ENCODE results near the gene SLC17A3.

The SLC17A3 gene

GRCh38 chr6:25882051-25882496 lies 8.0 kb upstream of the SLC17A3 start:
- H2BK5ac ChIP-seq (ENCODE audit: low read length) = no peak overlapping the region
- H3K27ac ChIP-seq (ENCODE audit: low read depth, low read length) = no peak overlapping the region
- H4K5ac ChIP-seq (ENCODE audit: low read length) = no peak overlapping the region
- no CpG with 5 or more reads among the region's 28 CpGs for WGBS (ENCODE audit: extremely low coverage, insufficient coverage, low lambda C conversion rate)
- no peak overlapping the region for H3K4me2 ChIP-seq (ENCODE audit: low read length)
- H2BK15ac ChIP-seq (replicated peaks; ENCODE audit: low read depth) = no peak overlapping the region
- no peak overlapping the region for H3K23ac ChIP-seq (ENCODE audit: low read length)
- no peaks in the 10 kb centered on the region for H3K27me3 ChIP-seq (ENCODE audit: insufficient read depth, low read length, poor library complexity)
- no peak overlapping the region for H3K18ac ChIP-seq (ENCODE audit: low read length)
- H3K4ac ChIP-seq (ENCODE audit: low read depth, low read length) = no peak overlapping the region
- H3K56ac ChIP-seq (ENCODE audit: low read length) = no peak overlapping the region
- no peaks in the 10 kb centered on the region for H3K79me1 ChIP-seq (ENCODE audit: low read length)
- H3K4me3 ChIP-seq (ENCODE audit: low read length) = no peak overlapping the region
- H2BK120ac ChIP-seq (ENCODE audit: low read depth, low read length) = no peak overlapping the region
- H3K79me2 ChIP-seq (ENCODE audit: control insufficient read depth, insufficient read depth, low read length) = no peaks in the 10 kb centered on the region
- no peak overlapping the region for H2AK5ac ChIP-seq (ENCODE audit: low read length)
- H3K9ac ChIP-seq (ENCODE audit: low read length) = no peak overlapping the region
- H4K8ac ChIP-seq (ENCODE audit: low read depth, low read length) = no peak overlapping the region
- DNase-seq = peak; percentile 83
- no peaks in the 10 kb centered on the region for H3K36me3 ChIP-seq (ENCODE audit: control insufficient read depth, insufficient read depth, low read length)
- H3K4me1 ChIP-seq (ENCODE audit: control insufficient read depth, low read depth, low read length) = no peaks in the 10 kb centered on the region

GRCh38 chr6:25880601-25881000 lies 6.6 kb upstream of the SLC17A3 start:
- Histone ChIP-seq H2BK15ac (replicated peaks; ENCODE audit: low read depth) (no peak overlapping the region), H2AK5ac (ENCODE audit: low read length) (no peak overlapping the region), H3K4me2 (ENCODE audit: low read length) (no peak overlapping the region), H3K4ac (ENCODE audit: low read depth, low read length) (no peak overlapping the region), H2BK5ac (ENCODE audit: low read length) (no peak overlapping the region), H3K36me3 (ENCODE audit: control insufficient read depth, insufficient read depth, low read length) (no peaks in the 10 kb centered on the region), H3K79me2 (ENCODE audit: control insufficient read depth, insufficient read depth, low read length) (no peaks in the 10 kb centered on the region), H3K27ac (ENCODE audit: low read depth, low read length) (no peak overlapping the region), H4K5ac (ENCODE audit: low read length) (no peak overlapping the region), H3K18ac (ENCODE audit: low read length) (no peak overlapping the region), H3K56ac (ENCODE audit: low read length) (no peak overlapping the region), H2BK120ac (ENCODE audit: low read depth, low read length) (no peak overlapping the region), H3K9ac (ENCODE audit: low read length) (no peak overlapping the region), H3K4me3 (ENCODE audit: low read length) (no peak overlapping the region), H3K23ac (ENCODE audit: low read length) (no peak overlapping the region), H3K79me1 (ENCODE audit: low read length) (no peaks in the 10 kb centered on the region), H4K8ac (ENCODE audit: low read depth, low read length) (no peak overlapping the region), H3K27me3 (ENCODE audit: insufficient read depth, low read length, poor library complexity) (no peaks in the 10 kb centered on the region), H3K4me1 (ENCODE audit: control insufficient read depth, low read depth, low read length) (no peaks in the 10 kb centered on the region)
- no CpG with 5 or more reads among the region's 4 CpGs for WGBS (ENCODE audit: extremely low coverage, insufficient coverage, low lambda C conversion rate)
- no peak for DNase-seq

- Histone ChIP-seq H3K79me1 (ENCODE audit: low read length) (no peaks in the 10 kb centered on the region), H3K23ac (ENCODE audit: low read length) (no peak overlapping the region), H3K4ac (ENCODE audit: low read depth, low read length) (no peak overlapping the region), H3K79me2 (ENCODE audit: control insufficient read depth, insufficient read depth, low read length) (no peaks in the 10 kb centered on the region), H3K27me3 (ENCODE audit: insufficient read depth, low read length, poor library complexity) (no peaks in the 10 kb centered on the region), H4K8ac (ENCODE audit: low read depth, low read length) (no peak overlapping the region), H2BK15ac (replicated peaks; ENCODE audit: low read depth) (no peak overlapping the region), H3K4me2 (ENCODE audit: low read length) (no peak overlapping the region), H2BK5ac (ENCODE audit: low read length) (no peak overlapping the region), H3K56ac (ENCODE audit: low read length) (no peak overlapping the region), H2AK5ac (ENCODE audit: low read length) (no peak overlapping the region), H3K27ac (ENCODE audit: low read depth, low read length) (no peak overlapping the region), H3K18ac (ENCODE audit: low read length) (no peak overlapping the region), H3K4me1 (ENCODE audit: control insufficient read depth, low read depth, low read length) (no peaks in the 10 kb centered on the region), H3K4me3 (ENCODE audit: low read length) (no peak overlapping the region), H2BK120ac (ENCODE audit: low read depth, low read length) (no peak overlapping the region), H3K9ac (ENCODE audit: low read length) (no peak overlapping the region), H4K5ac (ENCODE audit: low read length) (no peak overlapping the region), H3K36me3 (ENCODE audit: control insufficient read depth, insufficient read depth, low read length) (no peaks in the 10 kb centered on the region)
- DNase-seq = no peak
- WGBS (ENCODE audit: extremely low coverage, insufficient coverage, low lambda C conversion rate) = no CpG with 5 or more reads among the region's 2 CpGs
Measured at GRCh38 chr6:25878721-25879322, 4.8 kb upstream of the SLC17A3 start.

DNA sequence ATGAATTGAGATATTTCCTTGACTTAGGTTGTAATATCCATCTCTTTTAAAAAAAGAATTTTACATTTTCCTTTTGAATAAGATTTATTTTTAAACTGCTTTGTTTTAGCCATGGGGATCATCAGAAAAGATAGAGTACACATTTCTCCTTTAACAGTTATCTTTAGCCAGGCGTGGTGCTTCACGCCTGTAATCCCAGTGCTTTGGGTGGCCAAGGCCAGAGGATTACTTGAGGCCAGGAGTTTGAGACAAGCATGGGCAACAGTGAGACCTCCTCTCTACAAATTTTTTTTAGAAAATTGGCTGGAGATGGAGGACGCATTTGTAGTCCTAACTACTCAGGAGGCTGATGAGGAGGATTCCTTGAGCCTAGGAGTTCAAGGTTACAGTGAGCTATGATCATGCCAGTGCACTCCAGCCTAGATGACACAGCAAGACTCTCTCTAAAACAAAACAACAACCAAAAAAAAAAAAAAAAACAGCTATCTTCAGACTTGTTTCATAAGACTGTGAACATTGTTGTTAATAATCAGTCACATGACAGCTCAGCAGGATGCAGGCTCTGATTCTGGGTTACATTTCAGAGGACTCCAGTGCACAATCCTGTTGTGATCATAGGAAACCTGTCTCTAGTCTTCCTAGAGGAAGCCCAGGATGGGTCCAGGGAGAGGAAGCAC lies 2.0 kb upstream of the SLC17A3 start:
- WGBS (ENCODE audit: extremely low coverage, insufficient coverage, low lambda C conversion rate) = no CpG with 5 or more reads among the region's 3 CpGs
- H3K18ac ChIP-seq (ENCODE audit: low read length) = no peak overlapping the region
- no peak overlapping the region for H3K4me3 ChIP-seq (ENCODE audit: low read length)
- no peak overlapping the region for H3K9ac ChIP-seq (ENCODE audit: low read length)
- no peak overlapping the region for H2BK15ac ChIP-seq (replicated peaks; ENCODE audit: low read depth)
- no peak overlapping the region for H4K5ac ChIP-seq (ENCODE audit: low read length)
- no peak overlapping the region for H4K8ac ChIP-seq (ENCODE audit: low read depth, low read length)
- H2BK5ac ChIP-seq (ENCODE audit: low read length) = no peak overlapping the region
- H3K27me3 ChIP-seq (ENCODE audit: insufficient read depth, low read length, poor library complexity) = no peaks in the 10 kb centered on the region
- H3K79me2 ChIP-seq (ENCODE audit: control insufficient read depth, insufficient read depth, low read length) = no peaks in the 10 kb centered on the region
- no peak overlapping the region for H3K23ac ChIP-seq (ENCODE audit: low read length)
- no peak overlapping the region for H3K56ac ChIP-seq (ENCODE audit: low read length)
- H3K27ac ChIP-seq (ENCODE audit: low read depth, low read length) = no peak overlapping the region
- no peak overlapping the region for H2AK5ac ChIP-seq (ENCODE audit: low read length)
- no peaks in the 10 kb centered on the region for H3K36me3 ChIP-seq (ENCODE audit: control insufficient read depth, insufficient read depth, low read length)
- no peak overlapping the region for H3K4ac ChIP-seq (ENCODE audit: low read depth, low read length)
- no peaks in the 10 kb centered on the region for H3K4me1 ChIP-seq (ENCODE audit: control insufficient read depth, low read depth, low read length)
- H3K4me2 ChIP-seq (ENCODE audit: low read length) = no peak overlapping the region
- no peak overlapping the region for H2BK120ac ChIP-seq (ENCODE audit: low read depth, low read length)
- H3K79me1 ChIP-seq (ENCODE audit: low read length) = no peaks in the 10 kb centered on the region
- DNase-seq = no peak

GRCh38 chr6:25875563-25875905 lies 1.5 kb upstream of the SLC17A3 start:
- no peak overlapping the region for H3K23ac ChIP-seq (ENCODE audit: low read length)
- H3K18ac ChIP-seq (ENCODE audit: low read length) = no peak overlapping the region
- H3K56ac ChIP-seq (ENCODE audit: low read length) = no peak overlapping the region
- no peaks in the 10 kb centered on the region for H3K4me1 ChIP-seq (ENCODE audit: control insufficient read depth, low read depth, low read length)
- H2AK5ac ChIP-seq (ENCODE audit: low read length) = no peak overlapping the region
- no peak for DNase-seq
- WGBS (ENCODE audit: extremely low coverage, insufficient coverage, low lambda C conversion rate) = no CpG with 5 or more reads among the region's 3 CpGs
- H2BK5ac ChIP-seq (ENCODE audit: low read length) = no peak overlapping the region
- no peak overlapping the region for H2BK15ac ChIP-seq (replicated peaks; ENCODE audit: low read depth)
- no peak overlapping the region for H4K8ac ChIP-seq (ENCODE audit: low read depth, low read length)
- no peak overlapping the region for H3K4me2 ChIP-seq (ENCODE audit: low read length)
- H3K79me1 ChIP-seq (ENCODE audit: low read length) = no peaks in the 10 kb centered on the region
- H3K27ac ChIP-seq (ENCODE audit: low read depth, low read length) = no peak overlapping the region
- no peaks in the 10 kb centered on the region for H3K36me3 ChIP-seq (ENCODE audit: control insufficient read depth, insufficient read depth, low read length)
- H3K4me3 ChIP-seq (ENCODE audit: low read length) = no peak overlapping the region
- no peak overlapping the region for H4K5ac ChIP-seq (ENCODE audit: low read length)
- H3K4ac ChIP-seq (ENCODE audit: low read depth, low read length) = no peak overlapping the region
- no peaks in the 10 kb centered on the region for H3K27me3 ChIP-seq (ENCODE audit: insufficient read depth, low read length, poor library complexity)
- H3K79me2 ChIP-seq (ENCODE audit: control insufficient read depth, insufficient read depth, low read length) = no peaks in the 10 kb centered on the region
- H2BK120ac ChIP-seq (ENCODE audit: low read depth, low read length) = no peak overlapping the region
- no peak overlapping the region for H3K9ac ChIP-seq (ENCODE audit: low read length)
